NCI-H2227 (cell line): ENCODE results near the gene CST7.

Source experiments
- DNase-seq: peaks from one replicate; lab custom pipeline; 2025; ENCODE audit not compliant: unreplicated experiment; lab: John Stamatoyannopoulos, UW

CST7 gene

GRCh38 chr20:24963672-24964505 is 14.8 kb downstream of the CST7 start:
- no peak for DNase-seq

GRCh38 chr20:24964506-24964840 is 15.4 kb downstream of the CST7 start:
- DNase-seq = no peak

GRCh38 chr20:24965065-24965919 is 16.2 kb downstream of the CST7 start:
- DNase-seq = no peak

GRCh38 chr20:24966317-24967012 is 17.4 kb downstream of the CST7 start:
- DNase-seq = no peak

GRCh38 chr20:24968278-24968800 is 19.3 kb downstream of the CST7 start:
- no peak for DNase-seq

- no peak for DNase-seq
These were observed 20.3 kb downstream of the CST7 start for GRCh38 chr20:24969186-24970029.

- DNase-seq = no peak
These were observed 21.0 kb downstream of the CST7 start for GRCh38 chr20:24970030-24970553.

GRCh38 chr20:24970754-24971153 is 21.7 kb downstream of the CST7 start:
- DNase-seq = no peak

- no peak for DNase-seq
These were observed 22.5 kb downstream of the CST7 start for GRCh38 chr20:24971376-24972101.

GRCh38 chr20:24972341-24972740 is 23.3 kb downstream of the CST7 start:
- DNase-seq = no peak

- no peak for DNase-seq
These were observed 28.3 kb downstream of the CST7 start for GRCh38 chr20:24977336-24977735.

- no peak for DNase-seq
These were observed 28.7 kb downstream of the CST7 start for GRCh38 chr20:24977797-24978196.

GRCh38 chr20:24978513-24978912 is 29.4 kb downstream of the CST7 start:
- DNase-seq = no peak

GRCh38 chr20:24979036-24979960 is 30.2 kb downstream of the CST7 start:
- DNase-seq = no peak

- DNase-seq = no peak
These were observed 31.4 kb downstream of the CST7 start for GRCh38 chr20:24980291-24981053.

GRCh38 chr20:24981282-24981681 is 32.2 kb downstream of the CST7 start:
- DNase-seq = no peak

GRCh38 chr20:24981790-24982189 is 32.7 kb downstream of the CST7 start:
- DNase-seq = no peak

GRCh38 chr20:24983896-24984295 is 34.8 kb downstream of the CST7 start:
- DNase-seq = no peak
